Stomach (tissue), 9 donors: ENCODE results near the gene M1AP. TPM values are rescaled to one million over a fixed set of nuclear protein-coding genes. Genes with fewer than 3 reads are reported as not detected.
A peak's percentile ranks its signal among the peaks of the same experiment; 100 is the strongest.

ENCODE experiments used
- DNase-seq, 2 donors: peaks; one replicate each; pipeline versions ENCODE4 v3.0.0 to v3.0.0-alpha.2; 2013 to 2019
- H3K27ac ChIP-seq, 5 donors: fragments of 200-600 bp in 4 of 5; sonication (generic) in 4 of 5; one replicate each; pipeline ENCODE4 v1.5.1; 2013 to 2019; ENCODE audit warnings: mild to moderate bottlenecking in 1 of 5, moderate library complexity in 1 of 5
- H3K27me3 ChIP-seq, 3 donors: fragments of 200-600 bp; sonication (generic); one replicate each; pipeline ENCODE4 v1.5.1; 2017 to 2019; ENCODE audit warnings: mixed run types in 1 of 3
- H3K36me3 ChIP-seq, 4 donors: fragments of 200-600 bp; sonication (generic); 1 replicate in 3 of 4; 2 replicates in 1 of 4; pipeline ENCODE4 v1.5.1; 2016 to 2019
- H3K4me1 ChIP-seq, 4 donors: fragments of 200-600 bp; sonication (generic); one replicate each; pipeline ENCODE4 v1.5.1; 2016 to 2019
- H3K4me3 ChIP-seq, 4 donors: fragments of 200-600 bp; sonication (generic) in 3 of 4; one replicate each; pipeline ENCODE4 v1.5.1; 2016 to 2019; ENCODE audit warnings: mild to moderate bottlenecking in 1 of 4
- H3K9me3 ChIP-seq, 4 donors: fragments of 200-600 bp; sonication (generic); one replicate each; pipeline ENCODE4 v1.5.1; 2016 to 2019
- EP300 ChIP-seq: sonication (generic); formaldehyde crosslinking; IDR thresholded peaks from one replicate; pipeline ENCODE4 v1.6.1; 2017; ENCODE audit warnings: antibody characterized with exemption
- POLR2A ChIP-seq, 4 donors: fragments of 450-650 bp; IDR thresholded peaks; one replicate each; pipeline ENCODE4 v1.6.1; 2016; ENCODE audit warnings: antibody characterized with exemption in 4 of 4, control low read depth in 2 of 4, mild to moderate bottlenecking in 1 of 4, moderate library complexity in 1 of 4
- POLR2AphosphoS5 ChIP-seq, 3 donors: sonication (generic); formaldehyde crosslinking; IDR thresholded peaks; one replicate each; pipeline ENCODE4 v1.6.1; 2016; ENCODE audit warnings: antibody characterized with exemption in 3 of 3
- WGBS, 5 donors: extraction: QIAGEN DNeasy Blood & Tissue Kit in 3 of 5; methylation state at CpG; one replicate each; pipeline versions ENCODE4 v1.1.5 to v1.1.7; 2013 to 2018; 5-methylcytosine and 5-hydroxymethylcytosine counted together
- intact Hi-C: fragments of 100-400 bp; cut with DNase I; formaldehyde crosslinking; loops from one replicate; pipeline ENCODE4 v1.15.1; 2023; ENCODE audit warnings: low total_unique reads
- polyA plus RNA-seq, 3 donors: library from polyadenylated mRNA; stranded (reverse); fragments of 200-250 nt; gene quantifications; one replicate each; pipeline ENCODE4 v1.2.3, GENCODE V29; 2013
- total RNA-seq, 5 donors: library from RNA; depleted of rRNA; stranded (reverse); fragments of >200 nt; gene quantifications; one replicate each; pipeline versions ENCODE4 v1.1.0 to v1.2.3, GENCODE V29; 2014 to 2016
- TF ChIP-seq, protein P1 (sequence below), 7 experiments: fragments of 450-650 bp in 4 of 7; fragments of 200-600 bp in 3 of 7; sonication (generic) in 3 of 7; IDR thresholded peaks; one replicate each; pipeline ENCODE4 v1.5.1; 2016 to 2019; ENCODE audit warnings: antibody characterized with exemption in 7 of 7, control low read depth in 2 of 7, mild to moderate bottlenecking in 1 of 7
- donor health status: healthy with polysubstance abuse.
- donor health status: Bipolar disorder and iron deficiency.
- donor health status: healthy.

The M1AP gene
- total and polyA plus RNA-seq, 8 donors = 0.18 to 27.1 (median 0.31) TPM; not detected in 3

DNA sequence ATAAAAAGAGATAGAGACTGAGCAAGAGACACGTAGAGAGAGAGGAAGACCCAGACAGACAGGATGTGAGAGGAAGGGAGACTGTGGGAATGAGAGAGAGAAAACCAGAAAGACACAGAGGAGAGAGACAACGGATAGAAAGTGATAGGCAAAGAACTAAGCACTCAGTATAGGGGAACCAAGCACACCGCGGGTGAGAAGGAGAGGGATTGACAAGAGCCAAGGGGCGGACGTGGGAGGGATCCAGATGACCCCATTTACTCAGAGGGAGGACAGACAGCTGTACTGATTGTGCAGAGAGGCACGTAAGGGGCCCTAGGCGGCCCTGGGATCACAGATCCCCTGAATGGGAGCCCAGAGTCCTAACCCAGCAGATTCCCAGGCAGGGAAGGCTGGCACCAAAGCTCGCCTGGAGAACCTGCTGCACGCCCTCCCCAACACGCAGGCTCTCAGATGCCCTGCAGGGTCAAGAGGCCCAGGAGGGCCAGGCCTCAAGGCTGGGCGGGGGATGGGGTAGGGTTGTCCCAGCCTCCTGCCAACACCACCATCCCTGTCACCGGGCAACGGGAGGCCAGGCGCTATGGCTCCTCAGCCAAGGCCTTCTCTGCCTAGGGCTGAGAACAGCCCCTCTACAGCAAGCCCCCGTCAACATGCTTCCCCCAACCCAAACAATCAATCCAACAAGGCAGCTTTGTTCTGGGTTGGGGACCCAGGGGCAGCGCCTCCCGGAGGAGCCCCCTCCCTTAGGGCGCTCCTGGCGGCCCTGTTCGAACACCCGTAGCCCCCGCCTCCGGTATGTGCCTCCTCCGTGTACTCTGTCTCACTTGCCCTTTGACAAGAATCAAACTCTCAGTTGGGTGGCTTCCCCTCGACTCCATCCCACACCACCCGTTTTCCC is 95.0 kb downstream of the M1AP start:
- intact Hi-C loops = no loop called here
- peak overlapping the region; percentile 10 to 94 (median 91) for H3K27ac ChIP-seq
- WGBS, 5 donors = 45 to 57% (median 55%) methylated on average over 25 to 27 of the region's 27 CpGs
- peak overlapping the region; percentile 78 to 85 (median 80) for H3K4me3 ChIP-seq
- peaks cover 14 to 75% (median 51%) of the 10 kb centered on the region in 4 donors for H3K4me1 ChIP-seq
- H3K9me3 ChIP-seq = no peaks in the 10 kb centered on the region
- TF ChIP-seq EP300 = no peak
- no peak for TF ChIP-seq POLR2A (IDR thresholded peaks at IDR 0.05)
- TF ChIP-seq, protein P1, sequence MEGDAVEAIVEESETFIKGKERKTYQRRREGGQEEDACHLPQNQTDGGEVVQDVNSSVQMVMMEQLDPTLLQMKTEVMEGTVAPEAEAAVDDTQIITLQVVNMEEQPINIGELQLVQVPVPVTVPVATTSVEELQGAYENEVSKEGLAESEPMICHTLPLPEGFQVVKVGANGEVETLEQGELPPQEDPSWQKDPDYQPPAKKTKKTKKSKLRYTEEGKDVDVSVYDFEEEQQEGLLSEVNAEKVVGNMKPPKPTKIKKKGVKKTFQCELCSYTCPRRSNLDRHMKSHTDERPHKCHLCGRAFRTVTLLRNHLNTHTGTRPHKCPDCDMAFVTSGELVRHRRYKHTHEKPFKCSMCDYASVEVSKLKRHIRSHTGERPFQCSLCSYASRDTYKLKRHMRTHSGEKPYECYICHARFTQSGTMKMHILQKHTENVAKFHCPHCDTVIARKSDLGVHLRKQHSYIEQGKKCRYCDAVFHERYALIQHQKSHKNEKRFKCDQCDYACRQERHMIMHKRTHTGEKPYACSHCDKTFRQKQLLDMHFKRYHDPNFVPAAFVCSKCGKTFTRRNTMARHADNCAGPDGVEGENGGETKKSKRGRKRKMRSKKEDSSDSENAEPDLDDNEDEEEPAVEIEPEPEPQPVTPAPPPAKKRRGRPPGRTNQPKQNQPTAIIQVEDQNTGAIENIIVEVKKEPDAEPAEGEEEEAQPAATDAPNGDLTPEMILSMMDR (IDR thresholded peaks at IDR 0.05) = no peak
- TF ChIP-seq POLR2AphosphoS5 (IDR thresholded peaks at IDR 0.05) = no peak
- H3K36me3 ChIP-seq = peaks cover 8 to 14% (median 10%) of the 10 kb centered on the region in 4 donors
- peak in 1 of 2 donors; percentile 67 for DNase-seq
- H3K27me3 ChIP-seq = peaks cover 0 to 5% (median 0%) of the 10 kb centered on the region in 3 donors

DNA sequence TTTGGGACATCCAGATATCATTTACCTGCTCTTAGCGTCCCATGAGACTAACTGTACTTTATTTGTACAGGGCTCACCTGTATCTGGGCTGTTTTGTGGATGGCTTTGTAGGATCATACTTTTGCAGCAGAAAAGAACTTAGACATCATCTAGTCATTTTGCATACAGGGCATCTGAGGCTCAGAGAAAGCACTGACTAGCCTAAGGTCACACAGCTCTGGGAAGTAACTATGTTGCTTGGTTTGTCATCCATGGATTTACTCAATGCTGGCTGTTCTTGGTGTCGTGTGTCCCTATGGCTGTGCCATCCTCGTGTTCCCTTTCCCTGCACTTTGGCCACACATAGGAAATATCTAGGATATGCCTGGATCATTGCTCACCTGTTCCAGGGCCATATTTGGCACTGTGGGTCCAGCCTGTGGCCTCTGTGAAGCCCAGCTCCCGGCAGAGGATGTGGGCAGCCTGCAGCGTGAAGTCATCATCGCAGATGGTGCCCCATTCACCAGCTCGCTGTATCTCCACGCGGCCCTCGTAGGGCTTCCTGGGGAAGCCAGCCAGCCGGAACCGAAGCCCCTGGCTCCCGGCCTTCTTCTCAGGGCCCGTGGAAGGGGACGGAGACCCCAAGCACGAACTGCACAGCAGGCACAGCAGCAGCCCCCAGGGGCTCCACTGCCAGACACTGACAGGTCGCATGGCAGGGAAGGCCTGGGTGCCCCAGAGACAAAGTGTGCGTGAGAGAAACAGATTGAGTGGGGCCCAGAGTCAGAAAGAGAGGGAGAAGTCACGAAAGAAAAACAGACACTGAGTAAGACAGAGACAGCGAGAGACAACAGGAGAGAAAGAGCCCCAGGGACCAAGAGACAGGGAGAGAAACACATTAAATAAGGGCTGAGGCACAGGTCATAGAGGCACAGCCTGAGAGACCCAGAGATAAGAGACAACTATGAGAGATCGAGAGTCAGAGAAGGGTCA is 95.9 kb downstream of the M1AP start:
- DNase-seq = no peak
- Histone ChIP-seq H3K4me1 (peaks cover 14 to 66% (median 43%) of the 10 kb centered on the region in 4 donors), H3K27me3 (peaks cover 0 to 5% (median 0%) of the 10 kb centered on the region in 3 donors), H3K27ac (no peak overlapping the region), H3K4me3 (no peak overlapping the region), H3K9me3 (no peaks in the 10 kb centered on the region), H3K36me3 (peaks cover 8 to 14% (median 10%) of the 10 kb centered on the region in 4 donors)
- 78 to 90% (median 85%) methylated on average over 12 to 21 of the region's 21 CpGs for WGBS, 5 donors
- intact Hi-C loops = no loop called here
- TF ChIP-seq POLR2A (IDR thresholded peaks at IDR 0.05) = no peak
- TF ChIP-seq, protein P1 (IDR thresholded peaks at IDR 0.05) = no peak

DNA sequence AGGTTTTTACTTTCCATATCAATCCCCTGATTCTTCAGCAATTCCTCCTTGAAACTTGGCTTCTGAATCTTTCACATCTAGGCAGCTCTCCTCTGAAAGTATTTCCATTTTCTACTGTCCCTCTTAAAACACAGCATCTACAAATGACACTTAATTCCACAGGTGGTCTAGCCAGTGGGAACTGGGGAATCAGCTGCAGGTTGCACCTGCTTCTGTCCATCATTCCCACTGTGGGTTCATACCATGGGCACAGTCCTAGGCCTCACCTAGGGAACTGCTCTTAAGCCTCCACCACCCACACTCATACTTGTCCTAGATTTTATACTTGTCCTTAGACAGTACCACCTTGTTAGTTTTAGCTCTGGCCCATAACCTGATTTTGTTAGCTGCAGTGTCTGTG is 96.6 kb downstream of the M1AP start:
- Histone ChIP-seq H3K9me3 (no peaks in the 10 kb centered on the region), H3K4me3 (no peak overlapping the region), H3K36me3 (peaks cover 3 to 8% (median 4%) of the 10 kb centered on the region in 4 donors), H3K27me3 (peaks cover 0 to 5% (median 0%) of the 10 kb centered on the region in 3 donors), H3K27ac (no peak overlapping the region), H3K4me1 (peaks cover 14 to 59% (median 43%) of the 10 kb centered on the region in 4 donors)
- no peak for TF ChIP-seq POLR2AphosphoS5 (IDR thresholded peaks at IDR 0.05)
- TF ChIP-seq EP300 = no peak
- TF ChIP-seq, protein P1 (IDR thresholded peaks at IDR 0.05) = no peak
- no peak for TF ChIP-seq POLR2A (IDR thresholded peaks at IDR 0.05)
- intact Hi-C loops = no loop called here
- no peak for DNase-seq

DNA sequence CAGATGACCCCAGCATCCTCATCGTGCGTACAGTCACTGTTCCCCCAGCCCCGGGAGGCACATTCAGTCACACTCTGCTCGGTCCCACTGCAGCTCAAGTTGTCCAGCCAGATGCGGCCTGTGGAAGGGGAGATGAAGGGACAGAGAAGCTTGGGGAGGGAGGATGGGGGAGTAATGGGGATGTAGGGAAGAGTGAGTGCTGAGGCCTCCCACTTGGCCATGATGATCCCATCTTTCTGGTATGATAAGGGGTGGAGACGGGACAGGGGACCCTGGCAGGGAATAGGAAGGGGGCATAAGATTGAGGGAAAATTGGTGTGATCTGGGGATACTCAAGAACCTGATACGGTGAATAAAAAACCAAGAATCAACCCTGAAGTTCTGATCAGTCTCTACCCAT is 97.9 kb downstream of the M1AP start:
- WGBS, 5 donors = 89 to 91% (median 91%) methylated on average over 7 of the region's 7 CpGs
- intact Hi-C loops = no loop called here
- TF ChIP-seq POLR2AphosphoS5 (IDR thresholded peaks at IDR 0.05) = no peak
- no peak for TF ChIP-seq POLR2A (IDR thresholded peaks at IDR 0.05)
- TF ChIP-seq, protein P1 (IDR thresholded peaks at IDR 0.05) = no peak
- no peak for TF ChIP-seq EP300
- no peak overlapping the region for H3K27ac ChIP-seq
- peaks cover 14 to 46% (median 36%) of the 10 kb centered on the region in 4 donors for H3K4me1 ChIP-seq
- H3K9me3 ChIP-seq = no peaks in the 10 kb centered on the region
- H3K27me3 ChIP-seq = peaks cover 0 to 5% (median 0%) of the 10 kb centered on the region in 3 donors
- no peak overlapping the region for H3K4me3 ChIP-seq
- H3K36me3 ChIP-seq = no peaks in the 10 kb centered on the region
- DNase-seq = no peak
